GM12891 (cell line): ENCODE data around the gene TAB2.

Experiments
- POLR2A ChIP-seq: IDR thresholded peaks from 2 replicates; pipeline ENCODE4 v1.6.1; 2011; ENCODE audit warnings: low read depth, low read length, control low read depth
- POLR2AphosphoS5 ChIP-seq: IDR thresholded peaks from 2 replicates; pipeline ENCODE4 v1.6.1; 2011; ENCODE audit warnings: low read depth, low read length, control low read depth

- TF ChIP-seq POLR2A = no peak
- no peak for TF ChIP-seq POLR2AphosphoS5
Observed at GRCh38 chr6:149314325-149314905, 3.1 kb upstream of the TAB2 start.
